RKO (cell line): Measurements from ENCODE around the gene NME8.

Experiments
- DNase-seq: peaks from one replicate; pipeline ENCODE4 v3.0.0-alpha.2; 2016; ENCODE audit warnings: low spot score

The NME8 gene

GRCh38 chr7:37901236-37901827 is 52.9 kb downstream of the NME8 start:
- peak; percentile 43 for DNase-seq

GRCh38 chr7:37901890-37902524 is 53.6 kb downstream of the NME8 start:
- no peak for DNase-seq

- DNase-seq = no peak
These were observed 59.9 kb downstream of the NME8 start for GRCh38 chr7:37908221-37908788.

- DNase-seq = no peak
These were observed 64.4 kb downstream of the NME8 start for GRCh38 chr7:37912756-37913155.

- DNase-seq = no peak
These were observed 67.0 kb downstream of the NME8 start for GRCh38 chr7:37915438-37915837.

GRCh38 chr7:37916017-37916672 is 67.7 kb downstream of the NME8 start:
- no peak for DNase-seq

GRCh38 chr7:37916673-37917660 is 68.6 kb downstream of the NME8 start, which contains the start of gene SFRP4:
TSS of gene SFRP4 (minus strand) at chr7:37916817. CDS start at chr7:37916537, 280 bp downstream.
- DNase-seq = peak; percentile 30

- no peak for DNase-seq
These were observed 70.1 kb downstream of the NME8 start for GRCh38 chr7:37918526-37918925.

GRCh38 chr7:37920305-37920848 is 72.0 kb downstream of the NME8 start, which contains the start of gene EPDR1:
TSS of gene EPDR1 (plus strand) at chr7:37920640. CDS start at chr7:37920940, 300 bp downstream.
- DNase-seq = no peak

GRCh38 chr7:37920849-37921805 is 72.7 kb downstream of the NME8 start:
- DNase-seq = no peak

GRCh38 chr7:37921876-37922275 is 73.5 kb downstream of the NME8 start:
- no peak for DNase-seq

GRCh38 chr7:37923996-37924395 is 75.6 kb downstream of the NME8 start:
- DNase-seq = no peak

GRCh38 chr7:37924491-37925041 is 76.2 kb downstream of the NME8 start:
- DNase-seq = no peak

- no peak for DNase-seq
These were observed 77.2 kb downstream of the NME8 start for GRCh38 chr7:37925620-37926019.

GRCh38 chr7:37927773-37928444 is 79.5 kb downstream of the NME8 start:
- DNase-seq = no peak

GRCh38 chr7:37928878-37929277 is 80.5 kb downstream of the NME8 start:
- no peak for DNase-seq

GRCh38 chr7:37930226-37930948 is 82.0 kb downstream of the NME8 start:
- no peak for DNase-seq

GRCh38 chr7:37932543-37932942 is 84.1 kb downstream of the NME8 start:
- DNase-seq = no peak
